UCSD-AML1 (cell line): ENCODE data around the gene KIF1B.
"Not testable (repeated sequence)": the region's sequence is repeated elsewhere in the genome, so short reads cannot be mapped to it uniquely, and the experiment has no call there.

Source experiments
- DNase-seq: peaks from one replicate; lab custom pipeline; 2025; ENCODE audit not compliant: unreplicated experiment; lab: John Stamatoyannopoulos, UW

Gene KIF1B

DNA sequence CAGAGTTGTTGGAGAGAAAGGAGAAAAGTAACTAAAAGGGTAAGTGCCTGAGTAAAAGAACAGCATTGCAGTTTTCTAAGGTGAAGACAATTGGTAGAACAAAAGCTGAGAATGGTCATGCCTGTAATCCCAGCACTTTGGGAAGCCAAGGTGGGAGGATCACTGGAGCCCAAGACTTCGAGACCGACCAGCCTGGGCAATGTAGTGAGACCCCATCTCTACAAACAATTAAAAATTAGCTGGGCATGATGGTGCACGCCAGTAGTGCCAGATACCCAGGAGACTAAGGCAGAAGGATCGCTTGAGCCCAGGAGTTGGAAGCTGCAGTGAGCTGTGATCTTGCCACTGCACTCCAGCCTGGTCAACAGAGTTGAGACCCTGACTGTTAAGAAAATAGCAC, 173.3 kb downstream of the KIF1B start:
- no peak for DNase-seq

DNA sequence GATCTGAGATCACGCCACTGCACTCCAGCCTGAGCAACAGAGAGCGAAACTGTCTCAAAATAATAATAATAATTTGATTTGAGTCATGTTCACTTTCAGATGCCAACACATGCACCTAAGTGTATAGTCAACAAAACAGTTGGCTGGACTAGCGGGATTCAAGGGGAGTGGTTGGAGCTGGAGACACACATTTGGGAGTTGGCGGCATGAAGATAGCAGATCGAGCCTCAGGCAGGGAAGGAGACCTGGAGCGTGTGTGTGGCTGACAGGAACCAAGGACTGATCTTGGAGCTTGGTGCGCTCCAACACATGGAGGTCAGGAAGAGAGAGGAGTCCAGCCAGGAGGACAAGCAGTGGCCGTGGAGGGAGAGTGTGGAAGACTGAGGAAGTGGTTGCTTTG, 173.8 kb downstream of the KIF1B start:
- DNase-seq, result no peak

DNA sequence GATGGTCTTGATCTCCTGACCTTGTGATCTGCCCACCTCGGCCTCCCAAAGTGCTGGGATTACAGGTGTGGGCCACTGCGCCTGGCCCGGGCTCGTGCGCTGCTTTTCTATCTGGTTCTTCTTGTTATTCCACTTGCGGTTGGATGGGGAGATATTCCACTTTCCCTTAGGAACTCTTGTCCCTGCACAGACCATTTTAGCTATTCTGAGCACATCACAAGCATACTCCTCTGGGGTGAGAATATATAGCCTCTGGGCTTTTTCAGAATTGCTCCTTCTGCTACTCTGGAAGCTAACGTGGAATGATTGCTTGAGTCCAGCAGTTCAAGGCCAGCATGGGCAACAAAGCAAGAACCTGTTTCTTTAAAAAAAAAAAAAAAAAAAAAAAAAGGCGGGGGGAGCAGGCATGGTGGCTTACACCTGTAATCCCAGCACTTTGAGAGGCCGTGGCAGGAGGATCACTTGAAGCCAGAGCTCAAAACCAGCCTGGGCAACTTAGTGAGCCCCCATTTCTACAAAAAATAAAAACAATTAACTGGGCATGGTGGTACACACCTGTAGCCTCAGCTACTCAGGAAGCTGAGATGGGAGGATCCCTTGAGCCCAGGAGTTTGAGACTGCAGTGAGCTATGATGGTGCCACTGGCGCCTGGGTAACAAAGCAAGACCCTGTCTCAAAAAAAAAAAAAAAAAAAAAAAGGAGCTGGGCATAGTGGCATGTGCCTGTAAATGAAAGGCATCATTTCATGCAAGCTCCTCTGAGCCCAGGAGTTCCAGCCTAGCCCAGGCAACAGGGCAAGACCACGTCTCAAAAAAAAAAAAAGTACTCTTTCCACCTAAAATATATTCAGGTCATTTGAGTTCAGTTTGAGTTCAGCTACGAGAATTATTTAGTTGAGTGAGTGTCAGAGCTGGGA, 176.6 kb downstream of the KIF1B start:
- no peak for DNase-seq

DNA sequence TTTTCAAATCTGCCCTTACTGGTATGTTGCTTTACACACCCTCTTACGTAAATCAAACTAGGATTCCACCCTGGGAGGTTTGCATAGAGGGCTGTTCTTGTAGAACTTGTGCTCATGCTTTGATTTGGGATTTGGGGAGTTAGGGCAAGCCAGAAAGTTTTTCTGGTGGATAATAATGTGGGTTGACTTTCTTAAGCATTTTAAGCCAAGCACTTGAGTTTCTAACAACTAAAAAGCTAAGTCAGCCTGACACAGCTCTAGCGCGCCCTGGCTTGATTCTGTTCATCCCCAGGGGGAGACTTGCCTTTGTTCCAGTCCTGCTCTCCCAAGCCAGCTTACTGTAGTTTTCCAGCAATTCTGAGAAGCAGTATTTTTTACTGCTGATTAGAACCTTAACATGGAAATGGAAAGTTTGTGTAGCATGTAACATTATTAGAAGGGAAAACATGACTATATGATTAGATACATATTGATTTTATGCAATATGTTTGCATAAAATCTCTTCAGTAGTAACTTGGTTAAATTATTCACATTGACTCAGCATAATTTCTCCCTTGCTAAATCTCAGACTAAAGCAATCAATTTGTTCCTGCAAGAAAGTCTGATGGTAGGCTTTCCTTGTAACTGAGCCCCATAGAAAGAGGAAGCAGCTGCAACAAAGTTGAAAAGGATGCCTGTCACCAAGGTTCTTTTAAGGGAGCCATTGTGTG, 177.5 kb downstream of the KIF1B start:
- no peak for DNase-seq

DNA sequence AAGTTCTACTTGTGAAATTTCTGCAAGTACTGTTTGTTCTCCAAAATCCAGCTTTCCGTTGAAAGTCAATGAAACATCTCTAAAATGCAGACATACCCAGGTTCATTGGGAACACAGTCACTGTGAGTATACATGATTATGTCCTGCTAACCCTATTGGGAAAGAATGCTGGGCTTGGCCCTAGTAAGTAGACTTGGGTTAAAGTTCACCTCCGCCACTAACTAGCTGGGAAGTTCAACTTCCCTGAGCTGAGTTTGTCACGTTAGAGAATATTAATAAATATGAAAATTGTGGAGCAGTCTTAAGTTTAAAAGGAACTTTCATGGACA, 178.0 kb downstream of the KIF1B start:
- no peak for DNase-seq

DNA sequence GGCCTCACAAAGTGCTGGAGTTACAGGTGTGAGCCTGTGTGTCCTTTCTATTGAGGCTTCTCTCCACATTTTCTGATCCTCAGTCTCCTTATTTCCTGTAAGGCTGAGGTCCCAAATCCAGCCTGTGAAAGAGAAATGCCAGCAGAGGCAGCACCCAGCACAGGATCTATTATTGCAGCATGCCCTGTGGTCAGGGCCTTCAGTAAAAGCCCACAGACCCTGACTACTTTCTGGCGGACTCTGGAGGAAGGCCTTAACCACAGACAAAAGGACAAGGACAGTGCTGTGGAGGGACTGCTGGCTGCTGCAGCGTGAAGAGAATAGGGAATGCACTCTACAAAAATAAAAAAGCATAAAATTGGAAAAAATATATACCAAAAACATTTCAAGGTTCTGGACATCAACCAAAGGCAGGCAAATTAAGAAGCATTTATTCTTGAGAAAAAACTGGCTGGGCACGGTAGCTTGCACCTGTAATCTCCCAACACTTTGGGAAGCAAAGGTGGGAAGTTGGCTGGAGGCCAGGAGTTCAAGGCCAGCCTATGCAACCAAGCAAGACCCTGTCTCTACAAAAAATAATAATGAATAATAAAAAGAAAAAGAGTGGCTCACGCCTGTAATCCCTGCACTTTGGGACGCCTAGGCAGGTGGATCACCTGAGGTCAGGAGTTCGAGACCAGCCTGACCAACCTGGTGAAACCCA, 179.1 kb downstream of the KIF1B start:
- no peak for DNase-seq

DNA sequence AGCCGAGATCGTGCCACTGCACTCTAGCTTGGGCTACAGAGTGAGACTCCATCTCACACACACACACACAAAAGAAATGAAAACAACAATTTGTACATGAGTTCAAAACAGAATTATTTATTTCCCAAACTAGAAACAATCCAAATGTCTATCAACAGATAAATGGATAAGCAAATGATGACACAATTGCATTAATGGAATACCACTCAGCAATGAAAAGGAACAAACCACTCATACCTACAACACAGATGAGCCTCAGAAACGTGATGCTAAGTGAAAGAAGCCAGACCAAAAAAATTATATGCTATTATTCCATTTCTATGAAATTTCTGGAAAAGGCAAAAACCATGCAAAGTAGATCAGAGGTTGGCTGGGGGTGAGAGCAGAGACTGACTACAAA, 186.5 kb downstream of the KIF1B start:
- DNase-seq, result no peak

DNA sequence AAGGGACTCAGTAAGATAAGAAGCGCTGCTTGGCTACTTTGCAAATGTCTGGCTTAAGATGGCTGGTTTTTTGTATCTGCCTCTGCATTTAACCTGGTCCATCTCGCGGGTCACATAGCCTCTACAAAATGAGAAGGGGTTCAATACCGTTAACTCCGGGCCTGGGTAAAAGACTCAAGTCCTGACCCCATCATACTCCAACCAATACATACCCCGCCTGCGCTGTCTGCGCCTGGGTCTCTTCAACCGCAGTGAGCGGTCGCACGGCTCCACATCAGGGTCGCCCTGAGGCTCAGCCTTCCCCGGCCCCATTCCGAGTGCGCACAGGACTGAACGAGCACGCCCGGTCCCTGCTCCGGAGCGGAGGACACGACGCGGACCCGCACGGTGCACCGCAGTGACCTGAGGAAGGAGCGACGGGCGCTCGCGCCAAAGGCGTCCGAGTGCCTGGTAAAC, 187.9 kb downstream of the KIF1B start:
- DNase-seq, result no peak

DNA sequence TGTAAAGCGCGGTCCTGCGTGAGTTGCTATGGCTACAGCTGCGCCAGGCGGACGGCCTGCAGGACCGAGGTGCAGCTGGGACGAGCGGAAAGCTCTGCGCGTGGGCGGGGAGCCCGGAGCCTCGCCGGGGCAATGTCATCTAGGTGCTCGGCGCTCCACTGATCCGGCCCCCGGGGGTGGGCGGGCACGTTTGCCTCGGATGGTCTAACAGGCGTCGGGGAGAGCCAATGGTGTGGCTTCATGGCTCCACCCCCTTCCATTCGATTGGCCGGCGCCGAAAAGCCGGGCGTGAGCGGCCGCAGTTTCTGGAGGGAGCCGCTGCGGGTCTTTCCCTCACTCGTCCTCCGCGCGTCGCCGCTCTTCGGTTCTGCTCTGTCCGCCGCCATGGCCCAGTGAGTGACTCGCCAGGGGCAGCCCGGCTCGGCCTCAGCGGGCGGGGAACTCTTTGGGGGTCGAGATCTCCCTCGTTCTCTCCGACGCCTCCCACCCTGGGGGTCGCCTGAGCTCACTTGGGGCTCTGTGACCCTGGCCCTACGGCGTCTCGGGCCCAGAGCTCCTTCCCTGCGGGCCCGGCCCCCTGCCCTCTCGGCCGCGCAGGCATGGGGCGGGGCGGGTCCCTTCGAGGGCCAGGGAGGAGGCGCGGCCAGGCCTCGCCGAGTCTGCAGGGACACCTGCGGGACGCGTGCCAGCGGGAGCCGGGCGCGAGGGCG, 188.5 kb downstream of the KIF1B start, which contains the start of gene PGD:
PGD (plus strand) TSS at position 331 of the 710 bp plus-strand sequence; CDS start at position 385, 54 bp downstream.
- DNase-seq, result peak; percentile 99

DNA sequence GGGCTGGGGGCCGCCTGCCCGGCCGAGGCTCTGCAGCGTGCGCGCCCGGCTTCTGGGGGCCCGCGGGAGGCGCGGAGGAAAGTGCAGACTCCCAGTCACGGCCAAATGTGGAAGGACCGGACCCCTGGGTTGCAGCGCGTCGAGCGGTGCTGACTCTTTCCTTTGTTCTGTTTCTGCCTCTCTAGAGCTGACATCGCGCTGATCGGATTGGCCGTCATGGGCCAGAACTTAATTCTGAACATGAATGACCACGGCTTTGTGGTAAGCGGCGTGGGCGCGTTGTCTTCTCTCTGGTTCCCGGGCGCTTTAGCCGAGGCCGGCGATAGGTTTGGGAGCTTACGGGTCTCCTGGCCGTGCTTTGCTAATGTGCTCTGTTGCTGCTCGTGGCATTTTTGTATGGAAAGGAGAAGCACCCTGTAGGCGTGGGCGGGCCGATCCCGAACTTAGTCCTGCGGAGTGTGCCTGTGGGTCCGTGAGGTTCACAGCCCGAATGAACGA, 189.1 kb downstream of the KIF1B start:
- peak; percentile 48 for DNase-seq

DNA sequence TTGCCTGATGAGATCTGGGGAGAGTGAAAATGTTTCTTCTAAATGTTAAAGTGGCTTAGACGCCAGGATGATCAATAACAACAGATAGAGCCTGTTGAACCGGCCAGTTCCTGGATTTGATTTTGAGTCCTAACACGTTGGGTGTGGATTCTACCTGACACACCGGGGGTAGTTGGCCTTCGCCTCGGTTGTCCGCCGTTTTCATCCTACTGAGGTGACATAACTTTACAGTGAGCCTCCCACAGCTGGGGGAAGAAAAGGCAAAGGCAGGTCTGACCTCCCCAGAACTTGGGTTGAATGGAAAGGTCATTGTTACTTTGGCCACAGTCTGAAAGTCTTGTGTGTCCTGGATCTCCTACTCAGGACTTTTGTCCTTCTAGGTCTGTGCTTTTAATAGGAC, 189.6 kb downstream of the KIF1B start:
- no peak for DNase-seq

DNA sequence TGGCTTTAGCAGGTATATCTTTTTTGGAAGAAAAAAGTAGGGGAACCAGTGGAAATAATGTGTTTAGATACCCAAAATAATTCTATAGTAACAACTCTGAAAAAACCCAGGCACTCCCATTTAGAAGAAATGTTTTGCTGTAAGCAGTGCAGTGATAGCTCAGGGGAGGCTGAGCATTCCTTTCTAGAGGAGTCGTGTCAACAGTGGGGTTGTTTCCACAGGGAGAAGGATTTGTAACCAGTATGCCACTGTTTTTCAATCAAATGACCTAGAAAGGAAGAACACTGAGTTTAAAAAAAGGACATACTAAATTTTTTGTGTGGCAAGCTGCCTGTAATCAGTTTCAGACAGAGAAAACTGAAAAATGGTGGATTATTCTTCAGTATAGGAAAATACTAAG, 190.9 kb downstream of the KIF1B start:
- no peak for DNase-seq

DNA sequence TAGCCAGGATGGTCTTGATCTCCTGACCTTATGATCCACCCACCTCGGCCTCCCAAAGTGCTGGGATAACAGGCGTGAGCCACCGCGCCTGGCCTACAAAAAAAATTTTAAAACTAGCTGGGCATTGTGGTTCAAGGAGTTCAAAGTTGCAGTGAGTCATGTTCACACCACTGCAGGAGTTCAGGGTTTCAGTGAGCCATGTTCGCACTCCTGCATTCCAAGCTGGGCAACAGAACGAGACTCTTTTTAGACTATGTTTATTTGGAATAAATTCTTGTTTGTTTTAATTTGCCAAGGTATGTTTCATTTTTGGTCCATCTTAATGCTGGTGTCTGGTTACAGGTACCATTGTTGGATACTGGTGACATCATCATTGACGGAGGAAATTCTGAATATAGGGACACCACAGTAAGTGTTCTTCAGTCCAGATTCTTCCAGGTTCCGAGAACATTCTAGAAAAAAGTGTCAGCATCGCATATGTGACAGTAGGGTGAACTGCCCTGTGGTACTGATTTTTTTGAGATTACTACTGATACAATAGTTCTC, 192.4 kb downstream of the KIF1B start:
- DNase-seq, result no peak

DNA sequence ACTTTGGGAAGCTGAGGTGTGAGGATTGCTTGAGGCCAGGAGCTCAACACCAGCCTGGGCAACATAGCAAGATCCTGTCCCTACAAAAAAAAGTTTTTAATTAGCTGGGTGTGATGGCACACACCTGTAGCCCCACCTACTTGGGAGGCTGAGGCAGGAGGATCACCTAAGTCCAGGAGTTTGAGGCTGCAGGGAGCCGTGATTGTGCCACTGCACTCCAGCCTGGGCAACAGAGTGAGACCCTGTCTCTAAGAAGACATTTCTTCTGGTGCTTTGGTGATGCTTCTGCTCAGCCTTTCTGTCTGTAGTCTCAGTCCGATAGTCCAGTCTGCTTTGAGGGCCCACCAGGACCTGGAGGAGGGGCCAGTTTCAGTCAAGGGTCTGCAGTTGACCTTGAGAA, 196.8 kb downstream of the KIF1B start:
- no peak for DNase-seq

DNA sequence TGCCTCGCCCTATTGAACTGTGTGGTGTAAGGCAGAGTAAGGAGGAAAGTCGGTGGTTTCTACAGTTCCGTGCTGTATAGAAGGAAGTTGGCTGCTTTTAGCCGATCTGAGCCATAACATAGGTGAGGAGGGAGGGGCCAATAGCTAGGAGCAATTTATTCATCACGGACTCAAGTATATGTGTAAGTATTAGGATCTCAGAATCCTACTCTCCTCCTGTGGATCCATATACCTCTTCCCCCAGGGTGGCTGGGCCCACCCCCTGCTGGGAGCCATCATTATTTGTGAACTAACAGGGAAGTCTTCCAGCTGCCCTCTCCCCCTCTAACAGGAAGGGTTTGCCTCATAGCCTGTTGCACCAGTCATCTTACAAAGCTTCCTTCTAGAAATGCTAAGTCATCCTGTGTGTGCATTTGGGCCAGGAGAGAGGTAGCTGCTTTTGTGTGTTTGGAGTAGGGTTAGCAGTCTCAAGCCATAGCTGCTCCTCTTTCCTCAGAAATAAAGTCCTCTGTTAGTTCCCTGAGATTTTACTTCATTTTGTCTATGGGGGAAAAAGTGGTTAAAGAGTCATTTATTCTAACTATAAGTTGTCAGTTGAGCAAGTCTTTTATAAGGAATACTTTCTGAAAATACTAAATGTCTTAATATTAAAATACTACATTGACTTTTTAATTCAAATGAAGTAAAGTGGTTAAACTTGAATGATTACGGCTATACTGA, 205.0 kb downstream of the KIF1B start:
- DNase-seq, result peak; percentile 78

DNA sequence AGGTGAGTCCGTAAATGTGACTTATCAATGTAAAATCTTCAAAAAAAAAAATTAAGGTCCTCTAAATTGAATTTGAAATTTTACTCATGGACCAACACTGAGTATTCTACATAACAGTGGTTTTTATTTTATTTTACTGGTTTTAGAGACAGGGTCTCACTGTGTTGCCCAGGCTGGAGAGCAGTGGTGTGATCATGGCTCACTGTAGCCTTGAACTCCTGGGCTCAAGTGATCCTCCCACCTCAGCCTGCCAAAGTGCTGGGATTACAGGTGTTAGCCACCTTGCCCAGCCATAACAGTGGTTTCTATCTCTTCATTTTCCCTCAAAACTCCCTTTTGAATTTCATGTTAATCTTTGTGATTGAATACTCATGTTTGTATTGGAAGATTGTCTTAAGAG, 205.6 kb downstream of the KIF1B start:
- not testable (repeated sequence) for DNase-seq

DNA sequence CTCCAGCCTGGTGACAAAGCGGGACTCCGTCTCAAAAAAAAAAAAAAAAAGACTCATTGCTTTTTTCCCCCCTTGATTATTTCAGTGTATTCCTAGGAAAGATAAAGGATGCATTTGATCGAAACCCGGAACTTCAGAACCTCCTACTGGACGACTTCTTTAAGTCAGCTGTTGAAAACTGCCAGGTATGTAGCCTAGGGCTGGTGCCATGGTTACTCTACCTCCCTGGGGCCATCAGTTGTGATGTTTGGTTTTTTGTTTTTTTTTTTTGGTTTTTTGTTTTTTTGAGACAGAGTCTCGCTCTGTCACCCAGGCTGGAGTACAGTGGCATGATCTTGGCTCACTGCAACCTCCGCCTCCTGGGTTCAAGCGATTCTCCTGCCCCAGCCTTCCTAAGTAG, 208.4 kb downstream of the KIF1B start:
- DNase-seq, result not testable (repeated sequence)

DNA sequence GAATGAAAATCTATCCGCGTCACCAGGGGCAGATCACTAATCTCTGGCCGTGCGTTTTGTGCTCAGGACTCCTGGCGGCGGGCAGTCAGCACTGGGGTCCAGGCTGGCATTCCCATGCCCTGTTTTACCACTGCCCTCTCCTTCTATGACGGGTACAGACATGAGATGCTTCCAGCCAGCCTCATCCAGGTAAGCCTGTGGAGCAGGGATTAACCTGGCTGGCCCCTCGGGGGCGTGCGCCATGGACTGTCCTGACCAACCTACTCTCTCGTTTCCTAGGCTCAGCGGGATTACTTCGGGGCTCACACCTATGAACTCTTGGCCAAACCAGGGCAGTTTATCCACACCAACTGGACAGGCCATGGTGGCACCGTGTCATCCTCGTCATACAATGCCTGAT, 209.0 kb downstream of the KIF1B start:
- no peak for DNase-seq

DNA sequence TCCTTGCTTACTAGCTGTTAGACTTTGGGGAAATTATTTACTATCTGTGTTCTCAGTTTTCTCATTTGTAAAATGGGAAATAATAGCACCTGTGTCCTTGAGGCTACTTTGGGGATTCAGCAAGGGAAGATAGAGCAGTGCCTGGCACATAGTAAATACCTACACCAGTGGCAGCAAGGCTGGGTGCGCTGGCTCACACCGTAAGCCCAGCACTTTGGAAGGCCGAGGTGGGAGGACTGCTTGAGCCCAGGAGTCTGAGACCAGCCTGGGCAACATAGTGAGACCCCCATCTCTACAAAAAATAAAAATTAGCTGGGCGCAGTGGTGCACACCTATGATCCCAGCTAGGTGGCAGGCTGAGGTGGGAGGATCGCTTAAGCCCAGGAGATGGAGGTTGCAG, 211.3 kb downstream of the KIF1B start:
- DNase-seq, result no peak

DNA sequence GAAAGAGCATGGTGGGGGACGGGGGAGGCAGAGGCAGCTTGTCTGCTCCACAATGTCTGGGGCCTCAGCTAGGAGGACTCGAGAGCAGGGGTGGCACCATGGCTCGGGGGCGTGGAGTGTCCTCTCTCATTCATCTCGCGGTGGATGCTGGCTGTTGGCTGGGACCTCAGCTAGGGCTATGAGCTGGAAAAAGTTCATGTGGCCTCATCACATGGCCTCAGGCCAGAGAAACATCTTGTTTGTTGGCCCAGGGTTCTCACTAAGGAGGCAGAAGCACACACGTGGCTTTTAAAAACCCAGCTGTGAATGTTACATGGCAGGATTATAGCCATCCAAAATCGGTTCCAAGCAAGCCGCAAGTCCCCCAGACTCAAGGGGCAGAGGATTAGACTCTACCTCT, 213.7 kb downstream of the KIF1B start:
- DNase-seq, result no peak
